Effector memory CD4-positive, alpha-beta T cell (primary cell): ENCODE measurements around the gene OR7D2.

Source experiments
- DNase-seq, 3 donors: peaks; one replicate each; pipeline ENCODE4 v3.0.0-alpha.2; 2020
- H3K27ac ChIP-seq: 2 replicates; pipeline ENCODE4 v1.7.0; 2013; ENCODE audit warnings: mild to moderate bottlenecking, low read length, moderate library complexity; ENCODE audit not compliant: insufficient read depth, poor library complexity, severe bottlenecking
- H3K27me3 ChIP-seq: replicated peaks from 2 replicates; pipeline ENCODE4 v1.7.0; 2013; ENCODE audit warnings: mild to moderate bottlenecking, low read length; ENCODE audit not compliant: insufficient read depth, control insufficient read depth, poor library complexity, severe bottlenecking
- H3K36me3 ChIP-seq: 2 replicates; pipeline ENCODE4 v1.7.0; 2013; ENCODE audit warnings: mild to moderate bottlenecking, low read length, moderate library complexity; ENCODE audit not compliant: control insufficient read depth, insufficient read depth
- H3K4me1 ChIP-seq: 2 replicates; pipeline ENCODE4 v1.7.0; 2013; ENCODE audit warnings: low read length, mild to moderate bottlenecking; ENCODE audit not compliant: control insufficient read depth, insufficient read depth, poor library complexity, severe bottlenecking
- H3K4me3 ChIP-seq: 2 replicates; pipeline ENCODE4 v1.7.0; 2013; ENCODE audit warnings: low read length, low read depth, mild to moderate bottlenecking; ENCODE audit not compliant: insufficient read depth, poor library complexity, severe bottlenecking
- H3K9me3 ChIP-seq: 2 replicates; pipeline ENCODE4 v1.7.0; 2013; ENCODE audit warnings: mild to moderate bottlenecking, low read length, moderate library complexity; ENCODE audit not compliant: control insufficient read depth

OR7D2 gene

GRCh38 chr19:9151367-9151766, 27.4 kb upstream of the OR7D2 start:
- H3K9me3 ChIP-seq, result peaks cover 4% of the 10 kb centered on the region
- peaks cover 21% of the 10 kb centered on the region for H3K36me3 ChIP-seq
- H3K27ac ChIP-seq, result no peak overlapping the region
- no peak overlapping the region for H3K4me3 ChIP-seq
- no peak for DNase-seq
- no peaks in the 10 kb centered on the region for H3K4me1 ChIP-seq
- no peaks in the 10 kb centered on the region for H3K27me3 ChIP-seq

- Histone ChIP-seq H3K4me1 (no peaks in the 10 kb centered on the region), H3K4me3 (no peak overlapping the region), H3K27me3 (no peaks in the 10 kb centered on the region), H3K9me3 (peaks cover 4% of the 10 kb centered on the region), H3K27ac (no peak overlapping the region), H3K36me3 (peaks cover 62% of the 10 kb centered on the region)
- no peak for DNase-seq
Measured at GRCh38 chr19:9155591-9155990, 23.2 kb upstream of the OR7D2 start.

- H3K4me1 ChIP-seq, result no peaks in the 10 kb centered on the region
- H3K9me3 ChIP-seq, result peaks cover 4% of the 10 kb centered on the region
- no peak for DNase-seq
- no peak overlapping the region for H3K4me3 ChIP-seq
- no peak overlapping the region for H3K27ac ChIP-seq
- H3K27me3 ChIP-seq, result no peaks in the 10 kb centered on the region
- H3K36me3 ChIP-seq, result peaks cover 69% of the 10 kb centered on the region
Measured at GRCh38 chr19:9156304-9156703, 22.5 kb upstream of the OR7D2 start.

- Histone ChIP-seq H3K27ac (no peak overlapping the region), H3K27me3 (no peaks in the 10 kb centered on the region), H3K9me3 (no peaks in the 10 kb centered on the region), H3K4me3 (no peak overlapping the region), H3K36me3 (peaks cover 83% of the 10 kb centered on the region), H3K4me1 (no peaks in the 10 kb centered on the region)
- DNase-seq, result no peak
Measured at GRCh38 chr19:9159891-9160290, 18.9 kb upstream of the OR7D2 start.

GRCh38 chr19:9161427-9161826, 17.4 kb upstream of the OR7D2 start:
- Histone ChIP-seq H3K36me3 (peaks cover 69% of the 10 kb centered on the region), H3K27me3 (no peaks in the 10 kb centered on the region), H3K27ac (no peak overlapping the region), H3K9me3 (no peaks in the 10 kb centered on the region), H3K4me3 (no peak overlapping the region), H3K4me1 (no peaks in the 10 kb centered on the region)
- no peak for DNase-seq

- H3K27ac ChIP-seq, result no peak overlapping the region
- H3K4me3 ChIP-seq, result no peak overlapping the region
- H3K27me3 ChIP-seq, result no peaks in the 10 kb centered on the region
- no peak for DNase-seq
- H3K36me3 ChIP-seq, result peaks cover 36% of the 10 kb centered on the region
- no peaks in the 10 kb centered on the region for H3K4me1 ChIP-seq
- H3K9me3 ChIP-seq, result no peaks in the 10 kb centered on the region
Measured at GRCh38 chr19:9165261-9165660, 13.5 kb upstream of the OR7D2 start.

- Histone ChIP-seq H3K4me3 (no peak overlapping the region), H3K27me3 (no peaks in the 10 kb centered on the region), H3K27ac (no peak overlapping the region), H3K9me3 (no peaks in the 10 kb centered on the region), H3K4me1 (no peaks in the 10 kb centered on the region), H3K36me3 (peaks cover 20% of the 10 kb centered on the region)
- DNase-seq, result no peak
Measured at GRCh38 chr19:9166846-9167245, 11.9 kb upstream of the OR7D2 start.

- Histone ChIP-seq H3K9me3 (no peaks in the 10 kb centered on the region), H3K4me1 (no peaks in the 10 kb centered on the region), H3K27me3 (no peaks in the 10 kb centered on the region), H3K27ac (no peak overlapping the region), H3K36me3 (peaks cover 4% of the 10 kb centered on the region), H3K4me3 (no peak overlapping the region)
- no peak for DNase-seq
Measured at GRCh38 chr19:9171393-9171991, 7.3 kb upstream of the OR7D2 start.

- H3K4me1 ChIP-seq, result no peaks in the 10 kb centered on the region
- H3K27ac ChIP-seq, result no peak overlapping the region
- H3K9me3 ChIP-seq, result no peaks in the 10 kb centered on the region
- no peak for DNase-seq
- H3K27me3 ChIP-seq, result no peaks in the 10 kb centered on the region
- no peaks in the 10 kb centered on the region for H3K36me3 ChIP-seq
- H3K4me3 ChIP-seq, result no peak overlapping the region
Measured at GRCh38 chr19:9175326-9175725, 3.5 kb upstream of the OR7D2 start.

GRCh38 chr19:9183000-9183399, 4.2 kb downstream of the OR7D2 start:
- H3K4me1 ChIP-seq, result no peaks in the 10 kb centered on the region
- H3K9me3 ChIP-seq, result no peaks in the 10 kb centered on the region
- H3K4me3 ChIP-seq, result no peak overlapping the region
- no peak for DNase-seq
- no peak overlapping the region for H3K27ac ChIP-seq
- no peaks in the 10 kb centered on the region for H3K27me3 ChIP-seq
- no peaks in the 10 kb centered on the region for H3K36me3 ChIP-seq
